ENCODE measurements around the gene PTPRG.

DNA sequence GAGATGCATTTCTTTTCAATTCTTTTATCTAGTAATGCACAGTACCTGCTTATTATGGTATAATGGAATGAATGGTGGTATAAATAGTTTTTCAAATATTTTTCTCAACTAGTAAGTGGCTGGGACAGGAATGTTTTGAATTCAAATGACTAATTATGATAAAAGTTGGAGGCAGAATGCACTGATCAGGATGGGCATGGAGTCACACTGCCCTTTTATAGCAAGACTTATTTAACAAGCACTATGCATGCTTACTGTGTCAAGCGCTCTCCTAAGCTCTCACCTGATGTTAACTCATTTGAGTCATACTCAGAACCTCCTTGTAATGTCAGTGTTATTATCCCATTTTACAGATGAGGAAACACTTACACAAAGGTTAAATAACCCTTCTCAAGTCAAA is 590.2 kb downstream of the PTPRG start:
- TF ChIP-seq CTCF (conservative IDR thresholded peaks at IDR 0.05; ENCODE audit: low read depth in 2 of 2) (no peak), EZH2 (IDR thresholded peaks at IDR 0.05; ENCODE audit: low read depth, unreplicated experiment) (no peak), POLR2AphosphoS5 (IDR thresholded peaks at IDR 0.05; ENCODE audit: low read depth) (no peak), JUNB (IDR thresholded peaks at IDR 0.05; ENCODE audit: unreplicated experiment) (no peak), EZH2phosphoT487 (IDR thresholded peaks at IDR 0.05; ENCODE audit: unreplicated experiment) (no peak), CREB1 (CRISPR knock-in tag; IDR thresholded peaks at IDR 0.05; ENCODE audit: low read depth) (no peak), ZNF114 (CRISPR knock-in tag; IDR thresholded peaks at IDR 0.05) (no peak)
- TF ChIP-seq, protein P1, sequence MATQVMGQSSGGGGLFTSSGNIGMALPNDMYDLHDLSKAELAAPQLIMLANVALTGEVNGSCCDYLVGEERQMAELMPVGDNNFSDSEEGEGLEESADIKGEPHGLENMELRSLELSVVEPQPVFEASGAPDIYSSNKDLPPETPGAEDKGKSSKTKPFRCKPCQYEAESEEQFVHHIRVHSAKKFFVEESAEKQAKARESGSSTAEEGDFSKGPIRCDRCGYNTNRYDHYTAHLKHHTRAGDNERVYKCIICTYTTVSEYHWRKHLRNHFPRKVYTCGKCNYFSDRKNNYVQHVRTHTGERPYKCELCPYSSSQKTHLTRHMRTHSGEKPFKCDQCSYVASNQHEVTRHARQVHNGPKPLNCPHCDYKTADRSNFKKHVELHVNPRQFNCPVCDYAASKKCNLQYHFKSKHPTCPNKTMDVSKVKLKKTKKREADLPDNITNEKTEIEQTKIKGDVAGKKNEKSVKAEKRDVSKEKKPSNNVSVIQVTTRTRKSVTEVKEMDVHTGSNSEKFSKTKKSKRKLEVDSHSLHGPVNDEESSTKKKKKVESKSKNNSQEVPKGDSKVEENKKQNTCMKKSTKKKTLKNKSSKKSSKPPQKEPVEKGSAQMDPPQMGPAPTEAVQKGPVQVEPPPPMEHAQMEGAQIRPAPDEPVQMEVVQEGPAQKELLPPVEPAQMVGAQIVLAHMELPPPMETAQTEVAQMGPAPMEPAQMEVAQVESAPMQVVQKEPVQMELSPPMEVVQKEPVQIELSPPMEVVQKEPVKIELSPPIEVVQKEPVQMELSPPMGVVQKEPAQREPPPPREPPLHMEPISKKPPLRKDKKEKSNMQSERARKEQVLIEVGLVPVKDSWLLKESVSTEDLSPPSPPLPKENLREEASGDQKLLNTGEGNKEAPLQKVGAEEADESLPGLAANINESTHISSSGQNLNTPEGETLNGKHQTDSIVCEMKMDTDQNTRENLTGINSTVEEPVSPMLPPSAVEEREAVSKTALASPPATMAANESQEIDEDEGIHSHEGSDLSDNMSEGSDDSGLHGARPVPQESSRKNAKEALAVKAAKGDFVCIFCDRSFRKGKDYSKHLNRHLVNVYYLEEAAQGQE (IDR thresholded peaks at IDR 0.05; ENCODE audit: unreplicated experiment), result no peak
- TF ChIP-seq, protein P2, sequence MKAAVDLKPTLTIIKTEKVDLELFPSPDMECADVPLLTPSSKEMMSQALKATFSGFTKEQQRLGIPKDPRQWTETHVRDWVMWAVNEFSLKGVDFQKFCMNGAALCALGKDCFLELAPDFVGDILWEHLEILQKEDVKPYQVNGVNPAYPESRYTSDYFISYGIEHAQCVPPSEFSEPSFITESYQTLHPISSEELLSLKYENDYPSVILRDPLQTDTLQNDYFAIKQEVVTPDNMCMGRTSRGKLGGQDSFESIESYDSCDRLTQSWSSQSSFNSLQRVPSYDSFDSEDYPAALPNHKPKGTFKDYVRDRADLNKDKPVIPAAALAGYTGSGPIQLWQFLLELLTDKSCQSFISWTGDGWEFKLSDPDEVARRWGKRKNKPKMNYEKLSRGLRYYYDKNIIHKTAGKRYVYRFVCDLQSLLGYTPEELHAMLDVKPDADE (IDR thresholded peaks at IDR 0.05), result no peak

Data from GM23338 (cell line).